SK-N-SH (cell line): Measurements from ENCODE around the gene EXOC7. TPM values are rescaled to one million over a fixed set of nuclear protein-coding genes. Genes with fewer than 3 reads are reported as not detected.

Source experiments
- CTCF ChIA-PET: fragments of 300-600, 350-600 bp; formaldehyde crosslinking; extraction: SDS; loops from one replicate; lab custom pipeline; 2021; lab: Yijun Ruan, JAX
- POLR2A ChIA-PET: fragments of 350-600 bp; sonication (Branson Sonifier 250); formaldehyde crosslinking; extraction: SDS; loops from one replicate; lab custom pipeline; 2020; ENCODE audit warnings: antibody characterized with exemption, inconsistent platforms; lab: Yijun Ruan, JAX
- DNase-seq: peaks from one replicate; pipeline ENCODE4 v3.0.0; 2012
- H2AFZ ChIP-seq: fragments of 200-600 bp; sonication (generic); 2 replicates; pipeline ENCODE4 v1.8.1; 2016; ENCODE audit warnings: antibody characterized with exemption, mild to moderate bottlenecking, low read depth
- H3F3A ChIP-seq: fragments of 200-600 bp; sonication (generic); replicated peaks from 2 replicates; pipeline ENCODE3; 2016; ENCODE audit warnings: antibody characterized with exemption, mild to moderate bottlenecking; ENCODE audit not compliant: insufficient read depth
- H3K27ac ChIP-seq, 2 experiments: fragments of 200-500 bp in 1 of 2; fragments of 200-600 bp in 1 of 2; sonication (Bioruptor generic) in 1 of 2; sonication (generic), shearing (Covaris generic) in 1 of 2; 2 replicates each; pipeline versions ENCODE4 v1.5.1 to v1.6.1; 2014 to 2016; ENCODE audit warnings: low read depth in 2 of 2, inconsistent platforms in 1 of 2, low read length in 1 of 2, mild to moderate bottlenecking in 1 of 2, mixed read lengths in 1 of 2
- H3K27me3 ChIP-seq: fragments of 200-600 bp; sonication (generic), shearing (Covaris generic); 2 replicates; pipeline ENCODE4 v1.6.1; 2016; ENCODE audit warnings: mixed run types; ENCODE audit not compliant: insufficient read depth
- H3K36me3 ChIP-seq, 2 experiments: fragments of 200-500 bp in 1 of 2; fragments of 200-600 bp in 1 of 2; sonication (Bioruptor generic) in 1 of 2; sonication (generic) in 1 of 2; replicated peaks in 1 of 2; 2 replicates each; pipeline versions ENCODE3 to v1.5.1; 2014 to 2016; ENCODE audit warnings: low read length in 1 of 2, mild to moderate bottlenecking in 1 of 2; ENCODE audit not compliant: insufficient read depth in 2 of 2, control insufficient read depth in 1 of 2
- H3K4me1 ChIP-seq, 2 experiments: fragments of 200-500 bp in 1 of 2; fragments of 200-600 bp in 1 of 2; sonication (Bioruptor generic) in 1 of 2; sonication (generic), shearing (Covaris generic) in 1 of 2; 2 replicates each; pipeline versions ENCODE4 v1.5.1 to v1.6.1; 2014 to 2016; ENCODE audit warnings: low read depth in 1 of 2, low read length in 1 of 2, mixed run types in 1 of 2; ENCODE audit not compliant: insufficient read depth in 2 of 2, control insufficient read depth in 1 of 2
- H3K4me2 ChIP-seq: fragments of 200-600 bp; sonication (generic), shearing (Covaris generic); 2 replicates; pipeline ENCODE4 v1.6.1; 2017; ENCODE audit warnings: mixed run types
- H3K4me3 ChIP-seq, 2 experiments: fragments of 200-500 bp in 1 of 2; fragments of 200-600 bp in 1 of 2; sonication (Bioruptor generic) in 1 of 2; sonication (generic), shearing (Covaris generic) in 1 of 2; 2 replicates each; pipeline versions ENCODE4 v1.5.1 to v1.8.1; 2014 to 2016; ENCODE audit warnings: low read depth in 2 of 2, inconsistent platforms in 1 of 2, low read length in 1 of 2, mild to moderate bottlenecking in 1 of 2, mixed read lengths in 1 of 2, moderate library complexity in 1 of 2
- H3K79me2 ChIP-seq: fragments of 200-600 bp; sonication (generic); 2 replicates; pipeline ENCODE4 v1.8.1; 2017; ENCODE audit warnings: mild to moderate bottlenecking; ENCODE audit not compliant: insufficient read depth
- H3K9ac ChIP-seq: fragments of 200-600 bp; sonication (generic); 2 replicates; pipeline ENCODE4 v1.6.1; 2017; ENCODE audit warnings: mixed run types
- H3K9me2 ChIP-seq: fragments of 200-600 bp; sonication (generic); 2 replicates; pipeline ENCODE4 v1.6.1; 2017; ENCODE audit warnings: mixed run types
- H3K9me3 ChIP-seq: fragments of 200-600 bp; sonication (generic); 2 replicates; pipeline ENCODE4 v1.6.1; 2017; ENCODE audit warnings: mixed run types, mild to moderate bottlenecking, moderate library complexity
- H4K20me1 ChIP-seq: fragments of 200-600 bp; sonication (generic); 2 replicates; pipeline ENCODE4 v1.6.1; 2017; ENCODE audit warnings: mild to moderate bottlenecking, mixed run types; ENCODE audit not compliant: insufficient read depth
- EP300 ChIP-seq, 2 experiments: IDR thresholded peaks; 2 replicates each; pipeline versions ENCODE4 v1.4.0 to v1.6.1; 2012; ENCODE audit warnings: borderline replicate concordance in 1 of 2, low read depth in 1 of 2, low read length in 1 of 2
- EZH2phosphoT487 ChIP-seq: fragments of 200-600 bp; sonication (generic); IDR thresholded peaks from 2 replicates; pipeline ENCODE4 v1.6.1; 2017; ENCODE audit warnings: low read depth, mixed run types, mild to moderate bottlenecking, antibody characterized with exemption, moderate library complexity, borderline replicate concordance
- IRF3 ChIP-seq: fragments of 150-350 bp; IDR thresholded peaks from 2 replicates; pipeline ENCODE4 v1.6.1; 2016; ENCODE audit warnings: mild to moderate bottlenecking, low read depth, low read length
- JUND ChIP-seq: IDR thresholded peaks from 2 replicates; pipeline ENCODE4 v1.4.0; 2012
- MEF2A ChIP-seq: IDR thresholded peaks from 2 replicates; pipeline ENCODE4 v1.4.0; 2012; ENCODE audit warnings: low read depth, borderline replicate concordance
- MXI1 ChIP-seq: IDR thresholded peaks from 2 replicates; pipeline ENCODE4 v1.6.1; 2012; ENCODE audit warnings: mild to moderate bottlenecking, low read depth, low read length, improper control_type of control experiment
- NRF1 ChIP-seq: IDR thresholded peaks from 2 replicates; pipeline ENCODE4 v1.6.1; 2012; ENCODE audit warnings: low read depth, mild to moderate bottlenecking, low read length
- POLR2AphosphoS5 ChIP-seq: IDR thresholded peaks from 2 replicates; pipeline ENCODE4 v1.6.1; 2012; ENCODE audit warnings: low read depth, low read length
- SIN3A ChIP-seq: IDR thresholded peaks from 2 replicates; pipeline ENCODE4 v1.6.1; 2012; ENCODE audit warnings: low read depth, mild to moderate bottlenecking, low read length, moderate library complexity, borderline replicate concordance
- SMC3 ChIP-seq: IDR thresholded peaks from 2 replicates; pipeline ENCODE4 v1.6.1; 2012; ENCODE audit warnings: low read depth, low read length, improper control_type of control experiment
- TAF1 ChIP-seq: IDR thresholded peaks from 2 replicates; pipeline ENCODE4 v1.6.1; 2012; ENCODE audit warnings: low read depth, mild to moderate bottlenecking, low read length, moderate library complexity, borderline replicate concordance
- TCF12 ChIP-seq: IDR thresholded peaks from 2 replicates; pipeline ENCODE4 v1.4.0; 2012
- USF1 ChIP-seq: IDR thresholded peaks from 2 replicates; pipeline ENCODE4 v1.4.0; 2012; ENCODE audit warnings: low read depth, borderline replicate concordance
- WGBS: methylation state at CpG from one replicate; pipeline ENCODE4 v1.1.6; 2017; ENCODE audit warnings: low lambda C conversion rate; 5-methylcytosine and 5-hydroxymethylcytosine counted together
- polyA plus RNA-seq, 3 experiments: library from polyadenylated mRNA; depleted of rRNA; stranded (reverse); fragments of >200 nt; gene quantifications; 2 replicates each; pipeline ENCODE4 v1.2.3, GENCODE V29; 2012
- TF ChIP-seq, protein P1 (sequence below): fragments of 150-350 bp; IDR thresholded peaks from 2 replicates; pipeline ENCODE4 v1.6.1; 2017; ENCODE audit warnings: antibody characterized with exemption, low read length, low read depth, borderline replicate concordance
- TF ChIP-seq, protein P2 (sequence below): IDR thresholded peaks from 2 replicates; pipeline ENCODE4 v1.6.1; 2012; ENCODE audit warnings: mild to moderate bottlenecking, low read depth, low read length, moderate library complexity
- TF ChIP-seq, protein P3 (sequence below): IDR thresholded peaks from 2 replicates; pipeline ENCODE4 v1.4.0; 2012; ENCODE audit warnings: low read depth, borderline replicate concordance

The EXOC7 gene
- polyA plus RNA-seq, 1 of the 3 experiments (the other 2 are of a cell fraction), result 129 TPM

DNA sequence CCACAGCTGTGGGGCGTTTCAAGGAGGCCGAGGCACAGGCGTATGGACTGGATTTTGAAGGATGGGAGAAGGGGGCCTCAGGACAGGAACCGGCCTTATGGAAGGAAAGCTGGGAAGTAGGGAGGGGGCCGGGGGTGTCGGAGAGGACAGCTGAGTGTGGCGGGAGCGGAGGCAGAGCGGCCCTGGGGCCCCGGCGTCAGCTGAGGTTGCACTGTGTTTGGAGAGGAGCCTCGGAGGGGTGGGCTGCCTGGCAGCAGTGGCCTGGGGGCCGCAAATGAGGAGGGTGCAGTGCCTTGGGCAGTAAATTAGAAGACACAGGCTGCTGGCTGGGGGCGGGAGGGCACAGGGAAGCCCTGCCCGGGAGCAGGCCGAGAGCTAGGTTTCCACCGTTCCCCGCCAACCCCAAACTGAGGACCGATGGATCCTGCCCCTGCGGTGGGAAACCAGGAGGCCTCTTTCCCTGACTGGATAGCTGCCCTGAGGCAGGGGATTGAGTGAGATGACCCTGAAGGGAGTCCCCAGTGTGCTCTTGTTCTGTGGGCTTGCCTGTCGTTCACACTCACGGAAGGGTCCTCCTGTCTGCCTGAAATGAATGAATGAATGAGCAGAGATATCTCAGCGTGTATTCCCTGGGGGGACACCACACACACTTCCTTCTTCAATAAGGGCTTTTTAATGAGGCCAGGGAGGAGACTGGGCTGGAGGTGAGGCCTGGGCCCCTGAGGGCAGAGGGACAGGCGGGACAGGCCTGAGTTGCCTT lies 19.0 kb upstream of the EXOC7 start:
- POLR2A ChIA-PET, result interaction anchor here (0.7 kb wide), 1 partner anchor 157 kb away, joined by 3 read pairs; no protein-coding TSS in a partner anchor
- Histone ChIP-seq H3K9ac (no peak overlapping the region), H3K27me3 (no peaks in the 10 kb centered on the region), H3K79me2 (no peaks in the 10 kb centered on the region), H3K4me1 (no peaks in the 10 kb centered on the region; a peak in 1 of 4 replicates), H3K9me2 (no peaks in the 10 kb centered on the region), H3K9me3 (no peaks in the 10 kb centered on the region), H4K20me1 (no peaks in the 10 kb centered on the region), H3K27ac (no peak overlapping the region), H3K36me3 (no peaks in the 10 kb centered on the region), H2AFZ (no peak overlapping the region), H3K4me3 (no peak overlapping the region), H3K4me2 (no peak overlapping the region), H3F3A (no peaks in the 10 kb centered on the region)
- peak; percentile 48 for DNase-seq
- TF ChIP-seq SIN3A (no peak), TAF1 (no peak), EZH2phosphoT487 (no peak), TCF12 (no peak), SMC3 (no peak), USF1 (no peak), MEF2A (no peak), JUND (no peak), NRF1 (no peak), POLR2AphosphoS5 (no peak), MXI1 (no peak), EP300 (IDR thresholded peaks at IDR 0.05; ENCODE audit: borderline replicate concordance in 1 of 2, low read depth in 1 of 2, low read length in 1 of 2) (no peak), IRF3 (no peak)
- TF ChIP-seq, protein P1, sequence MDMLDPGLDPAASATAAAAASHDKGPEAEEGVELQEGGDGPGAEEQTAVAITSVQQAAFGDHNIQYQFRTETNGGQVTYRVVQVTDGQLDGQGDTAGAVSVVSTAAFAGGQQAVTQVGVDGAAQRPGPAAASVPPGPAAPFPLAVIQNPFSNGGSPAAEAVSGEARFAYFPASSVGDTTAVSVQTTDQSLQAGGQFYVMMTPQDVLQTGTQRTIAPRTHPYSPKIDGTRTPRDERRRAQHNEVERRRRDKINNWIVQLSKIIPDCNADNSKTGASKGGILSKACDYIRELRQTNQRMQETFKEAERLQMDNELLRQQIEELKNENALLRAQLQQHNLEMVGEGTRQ, result no peak
- TF ChIP-seq, protein P2, sequence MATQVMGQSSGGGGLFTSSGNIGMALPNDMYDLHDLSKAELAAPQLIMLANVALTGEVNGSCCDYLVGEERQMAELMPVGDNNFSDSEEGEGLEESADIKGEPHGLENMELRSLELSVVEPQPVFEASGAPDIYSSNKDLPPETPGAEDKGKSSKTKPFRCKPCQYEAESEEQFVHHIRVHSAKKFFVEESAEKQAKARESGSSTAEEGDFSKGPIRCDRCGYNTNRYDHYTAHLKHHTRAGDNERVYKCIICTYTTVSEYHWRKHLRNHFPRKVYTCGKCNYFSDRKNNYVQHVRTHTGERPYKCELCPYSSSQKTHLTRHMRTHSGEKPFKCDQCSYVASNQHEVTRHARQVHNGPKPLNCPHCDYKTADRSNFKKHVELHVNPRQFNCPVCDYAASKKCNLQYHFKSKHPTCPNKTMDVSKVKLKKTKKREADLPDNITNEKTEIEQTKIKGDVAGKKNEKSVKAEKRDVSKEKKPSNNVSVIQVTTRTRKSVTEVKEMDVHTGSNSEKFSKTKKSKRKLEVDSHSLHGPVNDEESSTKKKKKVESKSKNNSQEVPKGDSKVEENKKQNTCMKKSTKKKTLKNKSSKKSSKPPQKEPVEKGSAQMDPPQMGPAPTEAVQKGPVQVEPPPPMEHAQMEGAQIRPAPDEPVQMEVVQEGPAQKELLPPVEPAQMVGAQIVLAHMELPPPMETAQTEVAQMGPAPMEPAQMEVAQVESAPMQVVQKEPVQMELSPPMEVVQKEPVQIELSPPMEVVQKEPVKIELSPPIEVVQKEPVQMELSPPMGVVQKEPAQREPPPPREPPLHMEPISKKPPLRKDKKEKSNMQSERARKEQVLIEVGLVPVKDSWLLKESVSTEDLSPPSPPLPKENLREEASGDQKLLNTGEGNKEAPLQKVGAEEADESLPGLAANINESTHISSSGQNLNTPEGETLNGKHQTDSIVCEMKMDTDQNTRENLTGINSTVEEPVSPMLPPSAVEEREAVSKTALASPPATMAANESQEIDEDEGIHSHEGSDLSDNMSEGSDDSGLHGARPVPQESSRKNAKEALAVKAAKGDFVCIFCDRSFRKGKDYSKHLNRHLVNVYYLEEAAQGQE, result no peak
- TF ChIP-seq, protein P3, sequence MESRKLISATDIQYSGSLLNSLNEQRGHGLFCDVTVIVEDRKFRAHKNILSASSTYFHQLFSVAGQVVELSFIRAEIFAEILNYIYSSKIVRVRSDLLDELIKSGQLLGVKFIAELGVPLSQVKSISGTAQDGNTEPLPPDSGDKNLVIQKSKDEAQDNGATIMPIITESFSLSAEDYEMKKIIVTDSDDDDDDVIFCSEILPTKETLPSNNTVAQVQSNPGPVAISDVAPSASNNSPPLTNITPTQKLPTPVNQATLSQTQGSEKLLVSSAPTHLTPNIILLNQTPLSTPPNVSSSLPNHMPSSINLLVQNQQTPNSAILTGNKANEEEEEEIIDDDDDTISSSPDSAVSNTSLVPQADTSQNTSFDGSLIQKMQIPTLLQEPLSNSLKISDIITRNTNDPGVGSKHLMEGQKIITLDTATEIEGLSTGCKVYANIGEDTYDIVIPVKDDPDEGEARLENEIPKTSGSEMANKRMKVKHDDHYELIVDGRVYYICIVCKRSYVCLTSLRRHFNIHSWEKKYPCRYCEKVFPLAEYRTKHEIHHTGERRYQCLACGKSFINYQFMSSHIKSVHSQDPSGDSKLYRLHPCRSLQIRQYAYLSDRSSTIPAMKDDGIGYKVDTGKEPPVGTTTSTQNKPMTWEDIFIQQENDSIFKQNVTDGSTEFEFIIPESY, result no peak
- CTCF ChIA-PET, result interaction anchor here (0.6 to 18.8 kb wide), 18 partner anchors 11 to 275 kb away, joined by 3 to 332 read pairs (median 8); partner anchors contain the start of genes CDK3, FOXJ1 and MRPL38
- 93% methylated on average over 24 of the region's 24 CpGs for WGBS
